Activated naive CD4-positive, alpha-beta T cell treated with anti-CD3 and anti-CD28 coated beads, Interleukin-2, amount 10 ng/mL, durations not matched to agents 7 days and 5 days (primary cell): ENCODE data around the gene STRADA.

ENCODE experiments used
- CTCF ChIA-PET: fragments of 350-600 bp; sonication (Branson Sonifier 250); formaldehyde crosslinking; loops from one replicate; lab custom pipeline; 2021; ENCODE audit warnings: antibody characterized with exemption; lab: Charles Lee
- DNase-seq: peaks from one replicate; pipeline ENCODE4 v3.0.0-alpha.2; 2020
- H3K27ac Mint-ChIP-seq: one replicate; pipeline ENCODE4 v1.8.0; 2021; ENCODE audit warnings: mild to moderate bottlenecking, moderate library complexity, mixed read lengths
- H3K27me3 Mint-ChIP-seq: one replicate; pipeline ENCODE4 v1.8.0; 2021; ENCODE audit warnings: mild to moderate bottlenecking, mixed read lengths
- H3K36me3 Mint-ChIP-seq: one replicate; pipeline ENCODE4 v1.8.0; 2021; ENCODE audit warnings: mixed read lengths
- H3K4me1 Mint-ChIP-seq: one replicate; pipeline ENCODE4 v1.8.0; 2021; ENCODE audit warnings: mixed read lengths
- H3K4me3 Mint-ChIP-seq: one replicate; pipeline ENCODE4 v1.8.0; 2021; ENCODE audit warnings: mild to moderate bottlenecking, moderate library complexity, mixed read lengths
- H3K9me3 Mint-ChIP-seq: one replicate; pipeline ENCODE4 v1.8.0; 2021; ENCODE audit warnings: mixed read lengths

STRADA gene, protein sequence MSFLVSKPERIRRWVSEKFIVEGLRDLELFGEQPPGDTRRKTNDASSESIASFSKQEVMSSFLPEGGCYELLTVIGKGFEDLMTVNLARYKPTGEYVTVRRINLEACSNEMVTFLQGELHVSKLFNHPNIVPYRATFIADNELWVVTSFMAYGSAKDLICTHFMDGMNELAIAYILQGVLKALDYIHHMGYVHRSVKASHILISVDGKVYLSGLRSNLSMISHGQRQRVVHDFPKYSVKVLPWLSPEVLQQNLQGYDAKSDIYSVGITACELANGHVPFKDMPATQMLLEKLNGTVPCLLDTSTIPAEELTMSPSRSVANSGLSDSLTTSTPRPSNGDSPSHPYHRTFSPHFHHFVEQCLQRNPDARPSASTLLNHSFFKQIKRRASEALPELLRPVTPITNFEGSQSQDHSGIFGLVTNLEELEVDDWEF

DNA sequence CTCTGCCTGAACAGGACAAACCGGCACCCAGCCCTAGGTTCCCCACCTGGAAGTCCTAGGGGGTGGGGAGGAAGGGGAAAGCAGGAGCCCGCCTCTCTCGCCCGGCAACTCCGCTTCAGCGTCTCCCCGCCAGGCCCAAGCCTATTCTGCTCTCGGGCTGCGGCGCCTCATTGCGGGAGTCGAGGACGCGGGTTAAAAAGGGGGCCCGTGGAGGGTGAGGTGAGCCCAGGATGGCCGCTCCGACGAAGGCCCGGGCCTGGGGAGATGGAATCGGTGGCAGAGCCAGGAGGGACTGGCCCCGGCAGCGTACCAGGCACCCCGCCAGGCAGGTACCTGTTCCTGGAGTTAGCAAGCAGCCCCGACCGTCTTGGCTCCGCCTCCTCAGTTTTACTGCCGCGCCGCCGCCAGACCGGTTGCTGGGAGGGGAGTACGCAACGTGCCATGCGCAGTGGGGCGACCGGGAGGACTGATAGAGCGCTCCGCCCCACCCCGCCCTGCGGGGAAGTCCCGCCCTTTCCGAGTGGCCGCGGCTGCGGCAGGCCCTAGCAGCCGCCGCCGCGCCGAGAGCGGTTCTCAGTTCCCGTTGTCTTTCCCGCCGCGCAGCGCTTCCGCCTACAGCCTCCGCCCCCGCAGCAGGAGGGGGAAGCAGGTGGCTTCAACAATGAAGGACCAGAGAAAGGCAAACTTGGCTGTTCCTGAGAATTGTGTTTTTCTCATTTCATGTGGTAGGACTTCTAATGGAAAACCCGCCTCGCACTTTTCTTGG lies at the start of gene STRADA:
STRADA (minus strand) TSS at position 392 of the 766 bp plus-strand sequence. CDS start 13,430 bp downstream, outside the sequence.
- H3K27ac Mint-ChIP-seq, result peak within 1 kb of the TSS; percentile 93
- CTCF ChIA-PET, result interaction anchor here (0.8 to 1.4 kb wide), 2 partner anchors 25 to 92 kb away, joined by 3 to 8 read pairs; no protein-coding TSS in a partner anchor
- H3K36me3 Mint-ChIP-seq, result peaks cover 16% of the 10 kb centered on the region
- peak within 1 kb of the TSS; percentile 91 for H3K4me3 Mint-ChIP-seq
- no peaks in the 10 kb centered on the region for H3K9me3 Mint-ChIP-seq
- no peaks in the 10 kb centered on the region for H3K27me3 Mint-ChIP-seq
- peak; percentile 100 for DNase-seq
- H3K4me1 Mint-ChIP-seq, result peaks cover 34% of the 10 kb centered on the region

DNA sequence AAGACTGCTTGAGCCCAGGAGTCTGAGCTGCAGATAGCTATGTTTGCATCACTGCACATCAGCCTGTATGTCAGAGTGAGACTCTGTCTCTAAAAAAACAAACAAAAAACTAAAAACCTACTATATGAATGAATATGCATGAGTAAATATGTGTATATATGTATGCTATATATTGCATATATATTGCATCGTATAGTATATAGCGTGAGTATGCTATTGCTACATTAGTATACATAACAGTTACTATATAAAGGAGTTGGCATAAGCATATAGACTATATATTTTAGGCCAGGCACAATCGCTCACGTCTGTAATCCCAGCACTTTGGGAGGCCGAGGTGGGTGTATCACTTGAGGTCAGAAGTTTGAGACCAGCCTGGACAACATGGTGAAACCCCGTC lies 48.5 kb upstream of the STRADA start:
- CTCF ChIA-PET, result no interaction called here
- H3K36me3 Mint-ChIP-seq, result peaks cover 32% of the 10 kb centered on the region
- H3K27me3 Mint-ChIP-seq, result no peaks in the 10 kb centered on the region
- H3K4me1 Mint-ChIP-seq, result peaks cover 3% of the 10 kb centered on the region
- H3K4me3 Mint-ChIP-seq, result no peak overlapping the region
- H3K9me3 Mint-ChIP-seq, result no peaks in the 10 kb centered on the region
- H3K27ac Mint-ChIP-seq, result no peak overlapping the region
- no peak for DNase-seq

DNA sequence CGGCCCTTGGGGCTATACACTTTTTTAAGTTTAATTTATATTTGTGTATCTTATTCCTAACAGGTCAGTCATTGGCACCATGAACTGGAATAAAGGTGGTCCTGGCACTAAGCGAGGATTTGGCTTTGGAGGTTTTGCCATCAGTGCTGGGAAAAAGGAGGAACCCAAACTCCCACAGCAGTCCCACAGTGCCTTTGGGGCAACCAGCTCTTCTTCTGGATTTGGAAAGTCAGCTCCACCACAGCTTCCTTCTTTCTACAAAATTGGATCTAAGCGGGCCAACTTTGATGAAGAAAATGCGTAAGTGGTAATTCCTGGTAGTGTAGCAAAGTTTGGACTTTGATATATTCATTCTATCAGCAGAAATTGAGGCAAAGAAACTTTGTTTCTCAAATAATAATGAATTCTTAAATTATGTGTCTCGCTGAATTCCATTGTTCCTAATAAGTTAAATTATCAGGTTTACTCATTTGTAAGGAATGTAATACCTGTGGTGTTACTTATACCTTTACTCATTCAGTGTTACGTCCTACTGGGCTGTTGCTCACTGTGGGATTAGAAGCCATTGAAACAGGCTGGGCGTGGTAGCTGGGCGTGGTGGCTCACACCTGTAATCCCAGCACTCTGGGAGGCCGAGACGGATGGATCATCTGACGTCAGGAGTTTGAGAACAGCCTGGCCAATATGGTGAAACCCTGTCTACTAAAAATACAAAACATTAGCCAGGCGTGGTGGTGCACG lies 45.5 kb upstream of the STRADA start:
- H3K36me3 Mint-ChIP-seq, result peaks cover 27% of the 10 kb centered on the region
- no peaks in the 10 kb centered on the region for H3K27me3 Mint-ChIP-seq
- CTCF ChIA-PET, result interaction anchor here (1.0 kb wide), 1 partner anchor 12 kb away, joined by 3 read pairs; no protein-coding TSS in a partner anchor
- H3K9me3 Mint-ChIP-seq, result no peaks in the 10 kb centered on the region
- no peak overlapping the region for H3K4me3 Mint-ChIP-seq
- no peak for DNase-seq
- peaks cover 18% of the 10 kb centered on the region for H3K4me1 Mint-ChIP-seq
- no peak overlapping the region for H3K27ac Mint-ChIP-seq

GRCh38 chr17:63786117-63786516 lies 44.5 kb upstream of the STRADA start:
- Mint-ChIP-seq H3K27me3 (no peaks in the 10 kb centered on the region), H3K36me3 (peaks cover 29% of the 10 kb centered on the region), H3K4me3 (no peak overlapping the region), H3K4me1 (peaks cover 21% of the 10 kb centered on the region), H3K27ac (no peak overlapping the region), H3K9me3 (no peaks in the 10 kb centered on the region)
- CTCF ChIA-PET, result no interaction called here
- no peak for DNase-seq

DNA sequence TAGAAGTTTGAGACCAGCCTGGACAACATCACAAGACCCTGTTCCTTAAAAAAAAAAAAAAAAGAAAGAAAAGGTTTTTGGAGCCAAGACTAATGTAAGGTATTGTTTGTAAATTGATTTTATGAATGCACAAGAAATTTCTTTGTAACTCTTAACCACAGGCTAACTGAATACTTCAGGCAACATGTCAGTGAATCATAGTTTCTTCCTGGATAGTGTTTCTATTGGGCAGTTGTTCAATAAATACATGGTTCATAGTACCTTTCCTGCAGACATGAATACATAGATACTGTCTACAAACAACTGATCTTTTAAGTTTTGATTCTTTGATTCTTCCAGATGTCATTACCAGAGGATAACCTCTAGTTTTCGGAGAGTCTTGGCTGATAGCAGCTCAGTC lies 44.0 kb upstream of the STRADA start:
- no peaks in the 10 kb centered on the region for H3K9me3 Mint-ChIP-seq
- peaks cover 29% of the 10 kb centered on the region for H3K36me3 Mint-ChIP-seq
- no peak overlapping the region for H3K4me3 Mint-ChIP-seq
- H3K4me1 Mint-ChIP-seq, result peaks cover 24% of the 10 kb centered on the region
- H3K27ac Mint-ChIP-seq, result no peak overlapping the region
- DNase-seq, result no peak
- CTCF ChIA-PET, result no interaction called here
- no peaks in the 10 kb centered on the region for H3K27me3 Mint-ChIP-seq

- no peaks in the 10 kb centered on the region for H3K9me3 Mint-ChIP-seq
- peaks cover 32% of the 10 kb centered on the region for H3K36me3 Mint-ChIP-seq
- H3K27ac Mint-ChIP-seq, result no peak overlapping the region
- no peak overlapping the region for H3K4me3 Mint-ChIP-seq
- no peaks in the 10 kb centered on the region for H3K27me3 Mint-ChIP-seq
- no peak for DNase-seq
- CTCF ChIA-PET, result interaction anchor here (1.2 to 1.7 kb wide), 4 partner anchors 8 to 85 kb away, joined by 3 to 7 read pairs (median 4); partner anchors contain the start of genes CCDC47 and DDX42
- H3K4me1 Mint-ChIP-seq, result peaks cover 37% of the 10 kb centered on the region
Observed at GRCh38 chr17:63783522-63783921, 41.9 kb upstream of the STRADA start.

- CTCF ChIA-PET, result no interaction called here
- Mint-ChIP-seq H3K36me3 (peaks cover 34% of the 10 kb centered on the region), H3K27me3 (no peaks in the 10 kb centered on the region), H3K9me3 (no peaks in the 10 kb centered on the region), H3K4me3 (no peak overlapping the region), H3K27ac (no peak overlapping the region), H3K4me1 (peaks cover 57% of the 10 kb centered on the region)
- DNase-seq, result no peak
Observed at GRCh38 chr17:63780928-63781327, 39.3 kb upstream of the STRADA start.

GRCh38 chr17:63780507-63780906 lies 38.9 kb upstream of the STRADA start:
- DNase-seq, result no peak
- Mint-ChIP-seq H3K4me3 (no peak overlapping the region), H3K4me1 (peaks cover 58% of the 10 kb centered on the region), H3K9me3 (no peaks in the 10 kb centered on the region), H3K36me3 (peaks cover 35% of the 10 kb centered on the region), H3K27ac (no peak overlapping the region), H3K27me3 (no peaks in the 10 kb centered on the region)
- CTCF ChIA-PET, result no interaction called here

GRCh38 chr17:63775420-63775819 lies 33.8 kb upstream of the STRADA start:
- no peaks in the 10 kb centered on the region for H3K27me3 Mint-ChIP-seq
- peaks cover 61% of the 10 kb centered on the region for H3K4me1 Mint-ChIP-seq
- peak overlapping the region; percentile 100 for H3K27ac Mint-ChIP-seq
- H3K9me3 Mint-ChIP-seq, result no peaks in the 10 kb centered on the region
- CTCF ChIA-PET, result interaction anchor here (0.7 to 2.1 kb wide), 7 partner anchors 9 to 350 kb away, joined by 3 to 8 read pairs (median 3); no protein-coding TSS in a partner anchor
- peaks cover 38% of the 10 kb centered on the region for H3K36me3 Mint-ChIP-seq
- peak overlapping the region; percentile 95 for H3K4me3 Mint-ChIP-seq
- no peak for DNase-seq

DNA sequence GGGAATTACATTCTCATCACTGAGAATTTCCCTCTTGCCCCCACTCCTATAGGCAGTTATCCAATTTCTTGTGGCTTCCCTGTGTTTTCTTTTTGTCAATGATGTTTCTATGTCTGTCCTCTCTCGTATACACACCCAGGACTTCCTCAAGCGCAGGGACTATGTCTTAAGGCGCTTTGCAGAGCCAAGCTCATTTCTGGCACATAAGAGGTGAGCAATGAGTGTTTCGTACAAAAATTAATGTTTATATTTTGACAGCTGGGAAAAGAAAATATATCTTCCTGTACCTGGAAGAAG lies 33.3 kb upstream of the STRADA start:
- peak overlapping the region; percentile 95 for H3K4me3 Mint-ChIP-seq
- CTCF ChIA-PET, result interaction anchor here (0.6 to 2.1 kb wide), 7 partner anchors 9 to 349 kb away, joined by 3 to 8 read pairs (median 3); no protein-coding TSS in a partner anchor
- peaks cover 38% of the 10 kb centered on the region for H3K36me3 Mint-ChIP-seq
- no peaks in the 10 kb centered on the region for H3K9me3 Mint-ChIP-seq
- peak overlapping the region; percentile 100 for H3K27ac Mint-ChIP-seq
- no peaks in the 10 kb centered on the region for H3K27me3 Mint-ChIP-seq
- H3K4me1 Mint-ChIP-seq, result peaks cover 59% of the 10 kb centered on the region
- peak; percentile 31 for DNase-seq

DNA sequence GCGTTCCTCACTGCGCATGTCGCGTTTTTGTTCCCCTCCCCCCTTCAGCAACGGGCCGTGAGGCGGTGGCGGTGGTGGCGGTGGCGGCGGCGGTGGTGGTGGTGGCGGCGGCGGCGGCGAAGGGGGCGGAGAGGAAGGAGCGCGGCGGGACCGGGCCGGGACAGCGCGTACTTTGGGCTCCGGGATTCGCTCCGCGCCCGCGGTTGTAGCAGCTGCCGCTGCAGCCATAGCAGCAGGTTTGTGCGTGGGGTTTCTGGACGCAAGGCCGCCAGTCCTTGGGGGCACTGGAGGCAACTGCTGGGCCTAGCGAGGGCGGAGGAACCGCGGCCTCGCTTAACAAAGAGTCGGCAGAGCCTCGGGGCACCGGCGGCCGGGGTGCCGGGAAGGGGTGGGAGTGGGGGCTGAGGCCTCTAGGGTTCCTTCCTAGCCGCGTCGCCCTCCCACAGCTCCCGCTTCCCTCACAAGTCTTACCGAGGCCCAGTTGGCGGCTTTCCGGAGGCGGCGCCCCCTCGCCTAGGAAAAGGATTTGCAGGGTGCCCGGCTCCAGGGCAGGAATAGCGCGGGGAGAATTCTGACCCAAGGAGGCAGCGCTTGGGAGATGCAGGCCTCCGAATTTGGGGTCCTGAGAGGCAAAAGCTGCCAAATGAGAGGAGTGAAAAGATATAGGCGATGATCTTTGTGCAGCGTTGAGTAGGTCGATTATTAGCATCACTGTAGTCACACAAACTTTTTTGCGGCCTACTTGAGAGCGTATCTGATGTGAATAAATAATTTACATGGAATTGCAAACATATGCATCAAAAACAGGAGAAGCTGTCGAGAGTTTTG lies 32.8 kb upstream of the STRADA start, which contains the start of gene DDX42:
DDX42 (plus strand) TSS at position 30 of the 828 bp plus-strand sequence. CDS start 12,880 bp downstream, outside the sequence.
- peaks cover 33% of the 10 kb centered on the region for H3K36me3 Mint-ChIP-seq
- CTCF ChIA-PET, result interaction anchor here (0.6 to 2.1 kb wide), 9 partner anchors 8 to 349 kb away, joined by 3 to 8 read pairs (median 3); no protein-coding TSS in a partner anchor
- DNase-seq, result peak; percentile 92

DNA sequence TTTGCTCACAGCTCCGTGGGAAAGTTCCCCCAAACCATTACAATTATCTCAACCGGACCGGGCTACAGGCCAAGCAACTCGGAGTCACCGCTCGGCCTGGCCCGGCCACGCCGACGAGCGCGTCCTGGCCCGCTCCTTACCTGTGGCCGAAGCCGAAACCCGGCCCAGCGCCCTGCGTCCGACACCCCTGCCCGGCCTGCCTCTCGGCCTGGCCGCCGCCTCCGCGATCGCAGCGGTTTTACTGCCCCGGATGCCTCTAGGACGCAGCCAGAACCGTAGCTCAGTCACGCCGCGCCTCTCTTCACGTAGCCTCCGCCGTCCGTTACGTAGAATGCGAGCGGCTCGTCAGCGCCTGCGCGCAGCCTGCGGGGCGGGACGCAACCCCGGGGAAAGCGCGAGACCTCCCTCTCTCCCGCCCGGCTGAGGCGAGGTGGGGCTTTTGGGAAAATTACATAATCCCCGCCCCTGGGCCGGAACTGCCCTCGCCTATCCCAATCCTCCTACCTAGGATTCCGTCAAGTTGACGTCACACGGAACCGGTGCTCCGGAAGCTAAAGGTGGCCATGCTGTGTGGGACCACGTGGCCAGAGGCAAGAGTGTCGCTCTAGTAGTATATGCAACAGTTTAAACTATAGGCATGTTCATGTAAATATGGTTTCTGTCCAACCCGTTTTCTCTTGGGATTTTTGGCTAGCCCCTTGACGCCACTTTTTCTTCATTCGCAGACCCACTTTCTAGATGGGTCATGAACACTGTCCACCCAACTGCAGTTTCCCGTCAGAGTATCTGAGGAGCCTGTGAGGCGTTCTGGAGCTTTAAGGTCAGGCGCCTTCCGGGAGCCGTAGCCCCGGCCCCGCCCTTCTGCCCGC lies 31.9 kb upstream of the STRADA start, which contains the start of gene CCDC47:
CCDC47 (minus strand) TSS at position 326 of the 869 bp plus-strand sequence. CDS start 7,422 bp downstream, outside the sequence.
- peaks cover 56% of the 10 kb centered on the region for H3K4me1 Mint-ChIP-seq
- H3K9me3 Mint-ChIP-seq, result no peaks in the 10 kb centered on the region
- peak; percentile 99 for DNase-seq
- H3K4me3 Mint-ChIP-seq, result peak within 1 kb of the TSS; percentile 95
- H3K27ac Mint-ChIP-seq, result peak within 1 kb of the TSS; percentile 100
- no peaks in the 10 kb centered on the region for H3K27me3 Mint-ChIP-seq
- peaks cover 34% of the 10 kb centered on the region for H3K36me3 Mint-ChIP-seq
- CTCF ChIA-PET, result interaction anchor here (1.1 to 2.0 kb wide), 5 partner anchors 9 to 348 kb away, joined by 3 to 8 read pairs (median 4); no protein-coding TSS in a partner anchor

More for the DNA sequence above, 32.8 kb upstream of the STRADA start, which contains the start of gene DDX42:
- H3K9me3 Mint-ChIP-seq, result no peaks in the 10 kb centered on the region
- H3K4me1 Mint-ChIP-seq, result peaks cover 56% of the 10 kb centered on the region
- peak within 1 kb of the TSS; percentile 95 for H3K4me3 Mint-ChIP-seq
- H3K27ac Mint-ChIP-seq, result peak within 1 kb of the TSS; percentile 100
- H3K27me3 Mint-ChIP-seq, result no peaks in the 10 kb centered on the region
